ENCODE results near the gene FBXW5.

The FBXW5 gene

GRCh38 chr9:136978073-136978864, 33.7 kb upstream of the FBXW5 start:
- DNase-seq, result no peak

GRCh38 chr9:136977649-136978072, 33.1 kb upstream of the FBXW5 start:
- no peak for DNase-seq

GRCh38 chr9:136977223-136977622, 32.7 kb upstream of the FBXW5 start, which contains the start of gene PTGDS:
PTGDS (plus strand) TSS chr9:136977504; CDS start chr9:136977579, 75 bp downstream.
- no peak for DNase-seq

GRCh38 chr9:136975644-136976043, 31.1 kb upstream of the FBXW5 start:
- DNase-seq, result no peak

GRCh38 chr9:136974817-136975535, 30.4 kb upstream of the FBXW5 start:
- DNase-seq, result no peak

GRCh38 chr9:136973618-136974617, 29.4 kb upstream of the FBXW5 start:
- no peak for DNase-seq

- DNase-seq, result no peak
These were observed 28.2 kb upstream of the FBXW5 start for GRCh38 chr9:136972743-136973142.

- DNase-seq, result no peak
These were observed 27.8 kb upstream of the FBXW5 start for GRCh38 chr9:136972335-136972734.

GRCh38 chr9:136971746-136972145, 27.2 kb upstream of the FBXW5 start:
- no peak for DNase-seq

- DNase-seq, result no peak
These were observed 25.8 kb upstream of the FBXW5 start for GRCh38 chr9:136970361-136970760.

GRCh38 chr9:136969774-136970173, 25.2 kb upstream of the FBXW5 start:
- no peak for DNase-seq

- no peak for DNase-seq
These were observed 24.6 kb upstream of the FBXW5 start for GRCh38 chr9:136969150-136969549.

- no peak for DNase-seq
These were observed 24.0 kb upstream of the FBXW5 start for GRCh38 chr9:136968333-136969127.

- no peak for DNase-seq
These were observed 21.4 kb upstream of the FBXW5 start for GRCh38 chr9:136965771-136966484.

GRCh38 chr9:136964833-136965422, 20.4 kb upstream of the FBXW5 start:
- no peak for DNase-seq

GRCh38 chr9:136964171-136964689, 19.7 kb upstream of the FBXW5 start:
- DNase-seq, result no peak

GRCh38 chr9:136963751-136964150, 19.2 kb upstream of the FBXW5 start:
- no peak for DNase-seq

GRCh38 chr9:136963341-136963740, 18.8 kb upstream of the FBXW5 start:
- no peak for DNase-seq

GRCh38 chr9:136962701-136963248, 18.2 kb upstream of the FBXW5 start:
- no peak for DNase-seq

- no peak for DNase-seq
These were observed 17.6 kb upstream of the FBXW5 start for GRCh38 chr9:136962163-136962562.
